SK-N-SH (cell line): ENCODE data around the gene PIEZO2. TPM values are rescaled to one million over a fixed set of nuclear protein-coding genes. Genes with fewer than 3 reads are reported as not detected.
A peak's percentile ranks its signal among the peaks of the same experiment; 100 is the strongest.

Experiments
- CTCF ChIA-PET: fragments of 300-600, 350-600 bp; formaldehyde crosslinking; extraction: SDS; loops from one replicate; lab custom pipeline; 2021; lab: Yijun Ruan, JAX
- POLR2A ChIA-PET: fragments of 350-600 bp; sonication (Branson Sonifier 250); formaldehyde crosslinking; extraction: SDS; loops from one replicate; lab custom pipeline; 2020; ENCODE audit warnings: antibody characterized with exemption, inconsistent platforms; lab: Yijun Ruan, JAX
- DNase-seq: peaks from one replicate; pipeline ENCODE4 v3.0.0; 2012
- H2AFZ ChIP-seq: fragments of 200-600 bp; sonication (generic); 2 replicates; pipeline ENCODE4 v1.8.1; 2016; ENCODE audit warnings: antibody characterized with exemption, mild to moderate bottlenecking, low read depth
- H3F3A ChIP-seq: fragments of 200-600 bp; sonication (generic); replicated peaks from 2 replicates; pipeline ENCODE3; 2016; ENCODE audit warnings: antibody characterized with exemption, mild to moderate bottlenecking; ENCODE audit not compliant: insufficient read depth
- H3K27ac ChIP-seq, 2 experiments: fragments of 200-500 bp in 1 of 2; fragments of 200-600 bp in 1 of 2; sonication (Bioruptor generic) in 1 of 2; sonication (generic), shearing (Covaris generic) in 1 of 2; 2 replicates each; pipeline versions ENCODE4 v1.5.1 to v1.6.1; 2014 to 2016; ENCODE audit warnings: low read depth in 2 of 2, inconsistent platforms in 1 of 2, low read length in 1 of 2, mild to moderate bottlenecking in 1 of 2, mixed read lengths in 1 of 2
- H3K27me3 ChIP-seq: fragments of 200-600 bp; sonication (generic), shearing (Covaris generic); 2 replicates; pipeline ENCODE4 v1.6.1; 2016; ENCODE audit warnings: mixed run types; ENCODE audit not compliant: insufficient read depth
- H3K36me3 ChIP-seq, 2 experiments: fragments of 200-500 bp in 1 of 2; fragments of 200-600 bp in 1 of 2; sonication (Bioruptor generic) in 1 of 2; sonication (generic) in 1 of 2; replicated peaks in 1 of 2; 2 replicates each; pipeline versions ENCODE3 to v1.5.1; 2014 to 2016; ENCODE audit warnings: low read length in 1 of 2, mild to moderate bottlenecking in 1 of 2; ENCODE audit not compliant: insufficient read depth in 2 of 2, control insufficient read depth in 1 of 2
- H3K4me1 ChIP-seq, 2 experiments: fragments of 200-500 bp in 1 of 2; fragments of 200-600 bp in 1 of 2; sonication (Bioruptor generic) in 1 of 2; sonication (generic), shearing (Covaris generic) in 1 of 2; 2 replicates each; pipeline versions ENCODE4 v1.5.1 to v1.6.1; 2014 to 2016; ENCODE audit warnings: low read depth in 1 of 2, low read length in 1 of 2, mixed run types in 1 of 2; ENCODE audit not compliant: insufficient read depth in 2 of 2, control insufficient read depth in 1 of 2
- H3K4me2 ChIP-seq: fragments of 200-600 bp; sonication (generic), shearing (Covaris generic); 2 replicates; pipeline ENCODE4 v1.6.1; 2017; ENCODE audit warnings: mixed run types
- H3K4me3 ChIP-seq, 2 experiments: fragments of 200-500 bp in 1 of 2; fragments of 200-600 bp in 1 of 2; sonication (Bioruptor generic) in 1 of 2; sonication (generic), shearing (Covaris generic) in 1 of 2; 2 replicates each; pipeline versions ENCODE4 v1.5.1 to v1.8.1; 2014 to 2016; ENCODE audit warnings: low read depth in 2 of 2, inconsistent platforms in 1 of 2, low read length in 1 of 2, mild to moderate bottlenecking in 1 of 2, mixed read lengths in 1 of 2, moderate library complexity in 1 of 2
- H3K79me2 ChIP-seq: fragments of 200-600 bp; sonication (generic); 2 replicates; pipeline ENCODE4 v1.8.1; 2017; ENCODE audit warnings: mild to moderate bottlenecking; ENCODE audit not compliant: insufficient read depth
- H3K9ac ChIP-seq: fragments of 200-600 bp; sonication (generic); 2 replicates; pipeline ENCODE4 v1.6.1; 2017; ENCODE audit warnings: mixed run types
- H3K9me2 ChIP-seq: fragments of 200-600 bp; sonication (generic); 2 replicates; pipeline ENCODE4 v1.6.1; 2017; ENCODE audit warnings: mixed run types
- H3K9me3 ChIP-seq: fragments of 200-600 bp; sonication (generic); 2 replicates; pipeline ENCODE4 v1.6.1; 2017; ENCODE audit warnings: mixed run types, mild to moderate bottlenecking, moderate library complexity
- H4K20me1 ChIP-seq: fragments of 200-600 bp; sonication (generic); 2 replicates; pipeline ENCODE4 v1.6.1; 2017; ENCODE audit warnings: mild to moderate bottlenecking, mixed run types; ENCODE audit not compliant: insufficient read depth
- CTCF ChIP-seq: fragments of 200-600 bp; sonication (generic); IDR thresholded peaks from 2 replicates; pipeline ENCODE4 v1.6.1; 2017; ENCODE audit warnings: antibody characterized with exemption, mild to moderate bottlenecking, moderate library complexity
- EP300 ChIP-seq, 2 experiments: IDR thresholded peaks; 2 replicates each; pipeline versions ENCODE4 v1.4.0 to v1.6.1; 2012; ENCODE audit warnings: borderline replicate concordance in 1 of 2, low read depth in 1 of 2, low read length in 1 of 2
- EZH2phosphoT487 ChIP-seq: fragments of 200-600 bp; sonication (generic); IDR thresholded peaks from 2 replicates; pipeline ENCODE4 v1.6.1; 2017; ENCODE audit warnings: low read depth, mixed run types, mild to moderate bottlenecking, antibody characterized with exemption, moderate library complexity, borderline replicate concordance
- FOSL2 ChIP-seq: IDR thresholded peaks from 2 replicates; pipeline ENCODE4 v1.4.0; 2012; ENCODE audit warnings: low read depth, mild to moderate bottlenecking, moderate library complexity, borderline replicate concordance
- FOXJ3 ChIP-seq: sonication (generic); formaldehyde crosslinking; IDR thresholded peaks from 2 replicates; pipeline ENCODE4 v1.5.1; 2020; ENCODE audit warnings: mild to moderate bottlenecking, missing genetic modification reagents
- FOXM1 ChIP-seq: IDR thresholded peaks from 2 replicates; pipeline ENCODE4 v1.4.0; 2012; ENCODE audit warnings: low read depth, mild to moderate bottlenecking
- GABPA ChIP-seq: IDR thresholded peaks from 2 replicates; pipeline ENCODE4 v1.4.0; 2012; ENCODE audit warnings: low read depth, mild to moderate bottlenecking
- POLR2AphosphoS5 ChIP-seq: IDR thresholded peaks from 2 replicates; pipeline ENCODE4 v1.6.1; 2012; ENCODE audit warnings: low read depth, low read length
- RAD21 ChIP-seq: IDR thresholded peaks from 2 replicates; pipeline ENCODE4 v1.6.1; 2012; ENCODE audit warnings: mild to moderate bottlenecking, low read length
- REST ChIP-seq: IDR thresholded peaks from 2 replicates; pipeline ENCODE4 v1.6.1; 2012; ENCODE audit warnings: mild to moderate bottlenecking, low read depth, low read length, moderate library complexity
- USF1 ChIP-seq: IDR thresholded peaks from 2 replicates; pipeline ENCODE4 v1.4.0; 2012; ENCODE audit warnings: low read depth, borderline replicate concordance
- YY1 ChIP-seq: IDR thresholded peaks from 2 replicates; pipeline ENCODE4 v1.4.0; 2012; ENCODE audit warnings: low read depth, mild to moderate bottlenecking
- WGBS: methylation state at CpG from one replicate; pipeline ENCODE4 v1.1.6; 2017; ENCODE audit warnings: low lambda C conversion rate; 5-methylcytosine and 5-hydroxymethylcytosine counted together
- polyA plus RNA-seq, 3 experiments: library from polyadenylated mRNA; depleted of rRNA; stranded (reverse); fragments of >200 nt; gene quantifications; 2 replicates each; pipeline ENCODE4 v1.2.3, GENCODE V29; 2012

PIEZO2 gene
- polyA plus RNA-seq, 1 of the 3 experiments (the other 2 are of a cell fraction), result not detected

- no peak for TF ChIP-seq REST
- no peaks in the 10 kb centered on the region for H3K79me2 ChIP-seq
- H3K4me3 ChIP-seq, result no peak overlapping the region
- no peaks in the 10 kb centered on the region for H3K36me3 ChIP-seq
- ChIA-PET POLR2A (no interaction called here), CTCF (no interaction called here)
- DNase-seq, result no peak
- H3K9ac ChIP-seq, result no peak overlapping the region
- H3K9me3 ChIP-seq, result no peaks in the 10 kb centered on the region
- H3K4me2 ChIP-seq, result no peak overlapping the region
- H4K20me1 ChIP-seq, result no peaks in the 10 kb centered on the region
- no peak overlapping the region for H3K27ac ChIP-seq
- no peaks in the 10 kb centered on the region for H3K9me2 ChIP-seq
- H3K27me3 ChIP-seq, result peaks cover 35% of the 10 kb centered on the region; the same call in 1 of the 2 replicates
- no peaks in the 10 kb centered on the region for H3F3A ChIP-seq
- WGBS, result 29% methylated on average over 9 of the region's 9 CpGs
- no peaks in the 10 kb centered on the region for H3K4me1 ChIP-seq
- no peak overlapping the region for H2AFZ ChIP-seq
Measured at GRCh38 chr18:10804126-10804525, 345.2 kb downstream of the PIEZO2 start.

- WGBS, result 16% methylated on average over 7 of the region's 7 CpGs
- no peak for TF ChIP-seq RAD21
- no peak for DNase-seq
- peak overlapping the region; percentile 45; the same call in 1 of the 2 replicates for H3K4me2 ChIP-seq
- no peaks in the 10 kb centered on the region for H3K9me2 ChIP-seq
- no peaks in the 10 kb centered on the region for H3K4me1 ChIP-seq
- no peaks in the 10 kb centered on the region for H3F3A ChIP-seq
- H3K36me3 ChIP-seq, result no peaks in the 10 kb centered on the region
- ChIA-PET POLR2A (no interaction called here), CTCF (no interaction called here)
- no peaks in the 10 kb centered on the region for H4K20me1 ChIP-seq
- no peaks in the 10 kb centered on the region for H3K9me3 ChIP-seq
- H3K27ac ChIP-seq, result no peak overlapping the region
- H3K79me2 ChIP-seq, result no peaks in the 10 kb centered on the region
- H3K27me3 ChIP-seq, result peaks cover 12% of the 10 kb centered on the region; the same call in 1 of the 2 replicates
- no peak overlapping the region for H2AFZ ChIP-seq
- peak overlapping the region in 1 of 2 experiments; percentile 13; a peak in 2 of 4 replicates for H3K4me3 ChIP-seq
- H3K9ac ChIP-seq, result no peak overlapping the region
Measured at GRCh38 chr18:10798727-10799550, 350.4 kb downstream of the PIEZO2 start.

GRCh38 chr18:10797896-10798295, 351.5 kb downstream of the PIEZO2 start:
- POLR2A ChIA-PET, result no interaction called here
- no peak for TF ChIP-seq EP300 (IDR thresholded peaks at IDR 0.05; ENCODE audit: borderline replicate concordance in 1 of 2, low read depth in 1 of 2, low read length in 1 of 2)
- no peak for TF ChIP-seq GABPA
- no peak for TF ChIP-seq EZH2phosphoT487
- no peak for TF ChIP-seq YY1
- TF ChIP-seq USF1, result no peak
- no peak for TF ChIP-seq POLR2AphosphoS5
- no peak for TF ChIP-seq CTCF
- TF ChIP-seq FOSL2, result no peak
- no peak for TF ChIP-seq FOXJ3
- no peak for TF ChIP-seq FOXM1

More at GRCh38 chr18:10797896-10798295, 351.5 kb downstream of the PIEZO2 start:
- Histone ChIP-seq H3K79me2 (no peaks in the 10 kb centered on the region), H3K4me2 (no peak overlapping the region; the same call in 1 of the 2 replicates), H3K9ac (no peak overlapping the region), H3F3A (no peaks in the 10 kb centered on the region), H3K27ac (no peak overlapping the region), H3K9me2 (no peaks in the 10 kb centered on the region), H3K27me3 (peaks cover 6% of the 10 kb centered on the region; the same call in 1 of the 2 replicates), H3K4me1 (no peaks in the 10 kb centered on the region), H2AFZ (no peak overlapping the region), H3K36me3 (no peaks in the 10 kb centered on the region), H3K9me3 (no peaks in the 10 kb centered on the region), H4K20me1 (no peaks in the 10 kb centered on the region), H3K4me3 (no peak overlapping the region)
- WGBS, result 40% methylated on average over 1 of the region's 1 CpG
- CTCF ChIA-PET, result no interaction called here
- DNase-seq, result no peak
